GM18499 (cell line): ENCODE measurements around the gene ERMARD.

Experiments
- ATAC-seq: cut with Tn5 transposase; IDR thresholded peaks from one replicate; pipeline ENCODE4 v1.9.1; 2021; ENCODE audit warnings: moderate number of reproducible peaks; ENCODE audit not compliant: insufficient read depth, unreplicated experiment

Gene ERMARD

GRCh38 chr6:169800116-169800667 is 48.8 kb downstream of the ERMARD start:
- ATAC-seq = no peak

DNA sequence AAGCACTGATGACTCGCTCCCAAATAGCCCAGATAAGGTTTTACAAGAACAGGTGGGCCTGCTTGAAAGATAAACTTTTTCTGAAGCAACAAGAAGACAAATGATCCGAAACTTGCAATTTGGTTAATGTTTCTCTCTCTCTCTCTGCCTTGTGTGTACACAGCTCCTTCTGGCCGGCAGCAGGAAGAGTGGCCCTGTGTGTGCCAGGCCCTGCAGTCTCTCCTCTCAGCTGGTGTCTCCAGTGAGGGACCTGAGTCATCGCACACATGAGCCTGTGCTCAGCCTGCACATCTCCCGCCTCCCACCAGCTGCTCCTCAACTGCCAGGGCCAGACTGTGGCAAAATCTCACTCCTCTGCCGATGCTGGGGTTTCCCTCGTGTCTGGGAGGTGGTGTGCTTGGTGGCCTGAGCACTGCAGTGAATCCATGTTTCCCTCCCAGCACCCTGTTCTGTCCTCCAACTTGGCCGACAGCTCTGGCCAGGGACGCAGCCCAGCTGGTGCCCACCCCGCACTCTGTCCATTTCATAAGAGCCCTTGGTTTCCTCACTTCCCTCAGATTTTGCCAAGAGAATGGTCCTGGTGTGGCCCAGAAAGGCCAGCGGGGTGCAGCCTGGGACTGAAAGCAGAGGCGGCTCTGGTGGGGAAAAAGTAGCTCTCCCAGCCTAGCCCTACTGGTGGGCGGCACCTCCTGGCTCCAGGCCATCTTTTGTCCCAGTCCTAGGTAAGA is 49.4 kb downstream of the ERMARD start:
- no peak for ATAC-seq

DNA sequence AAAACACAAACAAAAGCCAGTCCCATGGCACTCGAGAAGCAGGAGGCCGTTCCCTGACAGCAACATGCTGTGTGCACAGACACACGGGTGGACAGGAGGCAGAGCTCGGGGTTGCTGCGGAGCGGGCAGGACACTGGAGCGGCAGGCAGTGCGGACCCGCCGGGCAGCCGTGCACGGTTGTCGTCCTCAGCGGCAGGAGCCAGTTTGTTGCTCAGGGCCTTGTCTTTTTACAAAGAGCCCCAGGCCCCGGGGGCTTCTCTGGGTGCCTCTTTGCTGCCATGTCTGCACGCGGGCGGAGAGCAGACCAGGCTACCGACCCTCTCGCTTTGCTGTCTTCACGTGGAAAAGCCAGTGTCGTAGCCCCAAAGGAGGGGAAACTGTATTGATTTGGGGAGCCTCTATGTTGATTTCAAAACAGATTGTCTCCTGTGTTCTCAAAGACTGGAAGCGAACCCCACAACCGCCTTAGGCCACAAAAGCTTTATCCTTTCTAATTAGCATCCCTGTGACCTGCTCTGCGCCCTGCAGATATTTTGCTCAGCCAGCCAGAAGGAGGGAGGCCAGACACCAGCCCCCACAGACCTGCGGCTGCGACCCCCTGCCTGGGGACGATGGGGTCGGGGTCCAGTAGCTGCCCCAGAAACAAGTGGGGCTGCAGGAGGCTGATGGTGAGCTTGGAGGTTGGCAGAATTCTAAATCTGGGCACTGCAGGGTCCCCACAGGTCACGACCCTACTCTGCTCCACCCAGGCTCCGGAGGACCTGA is 50.2 kb downstream of the ERMARD start:
- no peak for ATAC-seq

- ATAC-seq = no peak
Observed at GRCh38 chr6:169802790-169803189, 51.4 kb downstream of the ERMARD start.

DNA sequence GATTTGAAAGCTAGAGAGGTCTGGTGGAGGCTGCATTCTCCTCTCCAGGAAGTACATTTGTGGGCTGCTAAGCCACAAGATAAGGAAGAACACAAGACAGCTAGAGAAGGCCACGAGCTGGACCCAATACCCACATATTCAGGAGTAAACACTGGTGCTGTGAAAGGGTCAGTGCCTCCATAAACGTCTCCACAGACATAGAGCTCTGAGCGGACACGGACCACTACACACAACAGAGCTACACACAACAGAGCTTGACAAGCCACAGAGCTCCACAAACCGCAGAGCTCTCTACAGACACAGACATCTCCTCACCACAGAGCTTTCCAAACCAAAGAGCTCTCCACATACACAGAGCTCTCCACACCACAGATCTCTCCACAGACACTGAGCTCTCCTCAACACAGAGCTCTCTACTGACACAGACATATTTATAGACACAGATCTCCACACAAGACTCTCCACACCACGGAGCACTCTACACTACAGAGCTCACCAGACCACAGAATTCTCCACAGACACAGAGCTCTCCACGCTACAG is 51.9 kb downstream of the ERMARD start:
- no peak for ATAC-seq

DNA sequence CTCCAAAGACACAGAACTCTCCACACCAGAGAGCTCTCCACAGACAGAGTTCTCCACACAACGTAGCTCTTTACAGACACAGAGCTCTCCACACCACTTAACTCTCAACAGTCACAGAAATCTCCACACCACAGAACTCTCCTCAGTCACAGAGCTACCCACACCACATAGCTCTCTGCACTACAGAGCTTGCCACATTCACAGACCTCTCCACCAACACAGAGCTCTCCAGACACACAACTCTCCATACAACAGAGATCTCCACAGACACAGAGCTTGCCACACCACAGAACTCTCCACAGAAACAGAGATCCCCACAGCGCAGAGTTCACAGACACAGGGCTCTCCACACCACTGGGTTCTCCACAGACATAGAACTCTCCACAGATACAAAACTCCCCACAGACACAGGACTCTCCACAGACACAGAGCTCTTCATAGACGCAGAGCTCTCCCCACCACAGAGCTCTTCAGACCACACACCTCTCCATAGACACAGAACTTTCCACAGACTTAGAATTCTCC is 52.5 kb downstream of the ERMARD start:
- no peak for ATAC-seq

DNA sequence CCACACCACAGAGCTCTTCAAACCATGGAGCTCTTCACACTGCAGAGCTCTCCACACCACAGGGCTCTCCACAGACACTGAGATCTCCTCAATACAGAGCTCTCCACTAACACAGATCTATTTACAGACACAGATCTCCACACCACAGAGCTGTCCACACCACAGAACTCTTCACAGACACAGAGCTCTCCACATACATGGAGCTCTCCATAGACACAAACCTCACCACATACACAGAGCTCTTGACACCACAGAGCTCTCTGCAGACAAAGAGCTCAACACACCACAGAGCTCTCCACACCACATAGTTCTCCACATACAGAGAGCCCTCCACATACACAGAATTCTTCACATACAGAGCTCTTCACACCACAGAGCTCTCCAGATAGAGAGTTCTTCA is 53.0 kb downstream of the ERMARD start:
- no peak for ATAC-seq

- no peak for ATAC-seq
Observed at GRCh38 chr6:169805242-169805838, 53.9 kb downstream of the ERMARD start.

DNA sequence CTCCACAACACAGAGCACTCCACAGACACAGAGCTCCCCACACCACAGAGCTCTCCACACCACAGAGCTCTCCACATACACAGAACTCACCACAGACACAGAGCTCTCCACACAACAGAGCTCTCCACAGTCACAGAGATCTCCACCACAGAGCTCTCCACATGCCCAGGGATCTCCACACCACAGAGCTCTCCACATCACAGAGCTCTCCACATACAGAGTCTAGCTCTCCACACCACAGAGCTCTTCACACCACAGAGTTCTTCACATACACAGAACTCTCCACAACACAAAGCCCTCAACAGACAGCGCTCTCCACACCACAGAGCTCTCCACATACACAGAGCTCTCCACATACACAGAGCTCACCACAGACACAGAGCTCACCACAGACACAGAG is 55.3 kb downstream of the ERMARD start:
- no peak for ATAC-seq

GRCh38 chr6:169807229-169807628 is 55.8 kb downstream of the ERMARD start:
- no peak for ATAC-seq

DNA sequence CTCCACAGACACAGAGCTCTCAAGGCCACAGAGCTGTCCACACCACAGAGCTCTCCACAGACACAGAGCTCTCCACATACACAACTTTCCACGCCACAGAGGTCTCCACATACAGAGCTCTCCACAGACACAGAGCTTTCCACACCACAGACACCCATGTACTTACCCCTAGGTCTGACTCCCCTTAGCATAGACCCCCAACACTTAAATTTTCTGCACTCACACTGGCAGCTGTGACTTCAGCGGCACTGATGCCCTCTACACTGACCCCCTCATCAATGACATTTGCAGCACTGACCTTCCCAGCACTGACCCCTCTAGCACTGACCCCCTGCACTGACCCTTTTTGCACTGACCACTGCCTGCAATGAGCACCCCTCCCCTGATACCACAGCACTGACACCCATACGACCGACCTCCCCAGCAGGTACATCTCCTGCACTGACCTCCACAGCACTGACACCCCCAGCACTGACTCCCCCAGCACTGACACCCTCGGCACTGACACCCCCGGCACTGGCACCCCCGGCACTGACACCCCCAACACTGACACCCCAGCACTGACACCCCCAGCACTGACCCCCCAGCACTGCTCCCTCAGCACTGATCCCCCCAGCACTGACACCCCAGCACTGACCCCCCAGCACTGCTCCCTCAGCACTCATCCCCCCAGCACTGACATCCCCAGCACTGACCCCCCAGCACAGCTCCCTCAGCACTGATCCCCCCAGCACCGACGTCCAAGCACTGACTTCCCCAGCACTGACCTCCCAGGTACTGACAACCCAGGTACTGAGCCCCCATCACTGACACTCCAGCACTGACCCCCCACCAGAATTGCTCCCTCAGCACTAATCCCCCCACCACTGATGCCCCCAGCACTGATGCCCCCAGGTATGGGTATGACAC is 56.5 kb downstream of the ERMARD start:
- ATAC-seq = no peak

DNA sequence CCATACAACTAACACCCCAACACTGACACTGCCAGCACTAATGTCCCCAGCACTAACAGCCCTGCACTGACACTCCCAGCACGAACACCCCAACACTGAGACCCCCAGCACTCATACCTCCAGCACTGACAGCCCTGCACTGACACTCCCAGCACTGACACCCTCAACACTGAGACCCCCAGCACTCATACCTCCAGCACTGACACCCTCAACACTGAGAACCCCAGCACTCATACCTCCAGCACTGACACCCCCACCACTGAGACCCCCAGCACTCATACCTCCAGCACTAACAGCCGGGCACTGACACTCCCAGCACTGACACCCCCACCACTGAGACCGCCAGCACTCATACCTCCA is 57.2 kb downstream of the ERMARD start:
- no peak for ATAC-seq

GRCh38 chr6:169809386-169809785 is 58.0 kb downstream of the ERMARD start:
- no peak for ATAC-seq

- ATAC-seq = no peak
Observed at GRCh38 chr6:169810066-169810989, 58.9 kb downstream of the ERMARD start.

GRCh38 chr6:169811072-169811471 is 59.6 kb downstream of the ERMARD start:
- ATAC-seq = no peak

- no peak for ATAC-seq
Observed at GRCh38 chr6:169811521-169812256, 60.3 kb downstream of the ERMARD start.

- ATAC-seq = no peak
Observed at GRCh38 chr6:169812257-169812644, 60.8 kb downstream of the ERMARD start.

DNA sequence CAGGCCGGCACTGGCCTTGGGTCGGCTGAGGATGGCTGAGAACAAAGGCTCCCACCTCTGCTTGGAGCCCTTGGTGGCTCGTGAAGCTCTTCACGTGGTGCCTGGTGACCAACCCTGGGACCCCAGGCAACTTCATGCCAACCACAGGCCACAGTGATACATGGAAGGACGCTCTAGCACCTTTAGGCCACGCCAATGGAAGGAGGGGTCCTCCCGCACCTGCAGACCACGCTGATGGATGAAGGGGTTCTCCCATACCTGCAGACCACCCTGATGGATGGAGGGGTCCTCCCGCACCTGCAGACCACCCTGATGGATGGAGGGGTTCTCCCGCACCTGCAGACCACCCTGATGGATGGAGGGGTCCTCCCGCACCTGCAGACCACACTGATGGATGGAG is 62.5 kb downstream of the ERMARD start:
- ATAC-seq = no peak
